Activated naive CD4-positive, alpha-beta T cell treated with Interleukin-2 at 50 U/mL for 16 hours (primary cell): Measurements from ENCODE around the gene LDLRAD3.

Source experiments
- DNase-seq: peaks from one replicate; pipeline ENCODE4 v3.0.0-alpha.2; 2020

The LDLRAD3 gene

DNA sequence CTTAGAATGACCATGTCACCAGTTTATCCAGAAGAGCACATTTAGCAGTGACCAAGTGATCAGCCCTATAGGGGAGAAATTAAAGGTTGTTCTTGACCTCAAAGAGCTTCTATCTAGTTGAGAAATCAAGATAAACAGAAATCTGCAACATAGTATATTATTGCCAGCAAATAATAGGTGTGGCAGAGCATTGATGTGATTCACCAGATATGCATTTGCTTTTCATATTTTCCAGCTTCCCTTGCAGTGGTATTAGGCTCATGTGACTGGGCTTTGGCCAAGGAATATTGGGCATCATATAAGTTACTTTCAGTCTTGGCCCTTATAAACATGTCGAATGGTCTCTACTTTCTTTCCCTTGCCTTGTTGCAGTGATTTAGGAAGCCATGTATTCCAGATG lies 310.9 kb downstream of the LDLRAD3 start:
- no peak for DNase-seq

- no peak for DNase-seq
Observed at GRCh38 chr11:36257351-36257750, 313.5 kb downstream of the LDLRAD3 start.

DNA sequence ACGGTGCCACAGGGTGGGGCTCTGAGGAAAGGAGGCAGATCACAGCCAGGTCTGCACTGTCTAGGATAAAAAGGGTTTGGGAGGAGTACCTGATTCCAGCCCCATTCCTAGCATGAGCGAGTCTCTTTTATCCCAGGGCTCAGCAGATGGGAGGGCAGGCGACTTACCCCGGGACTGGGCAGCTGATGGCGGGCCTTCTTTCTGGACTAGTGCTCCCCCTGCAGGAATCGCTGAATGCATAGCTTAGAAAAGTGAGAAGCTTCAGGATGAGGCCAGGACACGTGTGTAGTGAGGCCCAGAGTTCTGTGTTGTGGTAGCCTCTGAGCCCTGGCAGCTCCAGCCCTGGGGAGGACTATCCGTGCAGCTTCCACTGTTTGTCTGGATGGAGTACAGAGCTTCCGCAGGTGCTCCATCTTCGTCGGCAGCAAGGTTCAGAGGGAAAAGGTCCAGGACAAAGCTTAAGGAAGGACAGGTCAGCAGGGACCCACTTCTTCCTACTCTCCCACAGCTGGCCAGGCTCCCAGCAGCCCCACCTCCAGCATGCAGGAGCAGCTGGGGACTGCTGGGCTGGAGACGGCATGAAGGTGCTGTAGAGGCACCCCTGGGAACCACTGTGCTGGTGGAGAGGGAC lies 315.0 kb downstream of the LDLRAD3 start:
- DNase-seq = no peak

GRCh38 chr11:36261094-36261493 lies 317.2 kb downstream of the LDLRAD3 start:
- no peak for DNase-seq

DNA sequence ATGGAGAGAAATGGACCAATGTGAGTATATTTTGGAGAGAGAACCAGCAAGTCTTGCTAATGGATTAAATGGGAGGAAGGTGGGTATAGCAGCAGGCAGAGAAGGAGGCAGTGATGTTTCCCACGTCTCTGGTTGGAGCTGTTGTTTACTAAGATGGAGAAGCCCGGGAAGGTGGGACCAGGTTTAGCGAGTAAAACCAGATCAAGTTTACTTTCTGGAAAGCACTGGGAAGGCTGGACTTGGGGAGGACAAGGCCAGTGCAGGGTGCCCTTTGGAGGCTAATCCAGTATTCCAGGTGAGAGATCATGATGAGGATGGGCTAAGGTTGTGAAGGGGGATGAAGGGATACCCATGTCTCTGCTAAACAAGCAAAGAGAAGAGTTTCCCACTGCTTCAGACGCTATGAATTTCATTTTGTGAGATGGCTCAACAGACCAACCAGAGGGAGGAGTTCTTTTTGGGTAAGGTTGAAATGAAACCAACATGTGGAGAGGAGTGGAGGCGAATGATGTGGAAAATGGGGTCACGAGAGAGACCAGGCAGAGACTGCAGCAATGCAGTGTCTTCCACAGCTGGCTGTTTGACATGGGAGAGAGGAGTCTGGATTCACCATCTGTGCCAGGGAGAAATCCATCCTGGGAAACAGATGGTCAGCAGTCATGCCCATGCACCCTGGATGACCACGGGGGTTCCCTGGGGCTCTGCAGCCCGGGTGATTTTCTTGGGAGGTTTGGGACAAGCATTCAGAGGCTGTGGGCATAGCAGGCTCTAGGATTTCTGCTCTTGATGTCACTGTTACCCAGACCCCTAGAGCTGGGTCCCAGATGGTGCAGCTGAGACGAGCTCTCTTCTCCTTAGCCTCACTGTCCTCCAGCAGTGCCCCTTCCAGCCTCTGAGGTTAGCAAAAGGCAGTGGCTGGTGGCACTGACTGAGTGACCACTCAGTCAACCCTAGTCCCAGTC lies 320.4 kb downstream of the LDLRAD3 start:
- no peak for DNase-seq

DNA sequence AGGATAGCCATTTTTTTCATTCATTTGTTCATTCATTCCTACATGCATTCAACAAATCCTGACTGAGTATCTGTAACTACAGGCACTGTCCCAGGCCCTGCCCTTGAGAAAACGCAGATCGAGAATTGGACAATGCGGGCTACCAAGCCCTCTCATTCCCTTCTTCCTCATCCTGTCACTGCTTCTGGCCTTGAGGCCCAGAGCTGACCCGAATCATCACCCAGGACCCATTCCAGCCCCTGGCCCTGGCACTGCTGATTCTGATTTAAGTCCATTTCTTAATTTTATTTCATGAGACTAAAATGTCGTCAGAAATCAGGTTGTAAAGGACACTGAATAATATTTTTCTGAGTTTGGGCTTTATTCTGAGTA lies 321.1 kb downstream of the LDLRAD3 start:
- DNase-seq = no peak

DNA sequence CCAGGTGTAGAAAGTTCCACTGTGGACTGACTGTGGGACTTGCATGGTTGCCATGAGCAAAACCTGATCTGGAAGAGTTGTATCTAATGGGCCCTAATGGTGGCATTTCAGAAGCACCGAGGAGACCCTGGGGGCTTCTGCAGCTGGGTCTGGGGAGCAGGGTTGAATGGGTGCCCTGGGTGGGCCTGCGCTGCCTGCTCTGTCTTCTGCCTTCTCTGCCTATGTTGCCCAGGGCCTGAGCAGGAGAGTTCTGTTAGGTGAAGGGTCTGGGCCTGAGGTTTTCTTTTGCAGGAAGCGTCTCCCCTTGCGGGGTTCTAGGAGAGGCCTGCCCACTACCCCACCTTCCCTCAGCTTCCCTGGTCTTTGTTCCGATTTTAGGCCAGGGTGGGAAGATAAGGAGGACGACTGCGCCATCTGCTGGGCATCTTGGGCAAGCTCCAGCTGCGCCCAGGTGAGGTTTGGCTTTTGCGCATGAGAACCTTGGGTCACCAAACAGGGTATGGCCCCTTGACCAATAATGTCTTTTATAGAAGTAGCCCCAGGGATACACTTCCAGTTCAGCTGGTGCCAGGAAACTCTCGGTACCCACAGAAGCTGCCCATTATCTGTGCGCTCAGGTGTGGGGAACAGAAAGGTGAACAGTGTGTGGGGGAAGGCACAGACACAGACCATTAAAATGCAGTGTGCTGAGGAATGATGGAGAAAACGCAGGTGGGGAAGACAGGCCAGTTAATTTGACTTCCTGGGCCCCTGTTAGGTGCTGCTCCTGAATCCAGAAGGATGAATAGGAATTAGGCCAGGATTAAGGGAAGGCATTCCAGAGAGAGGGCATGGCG lies 322.1 kb downstream of the LDLRAD3 start:
- DNase-seq = peak; percentile 55

DNA sequence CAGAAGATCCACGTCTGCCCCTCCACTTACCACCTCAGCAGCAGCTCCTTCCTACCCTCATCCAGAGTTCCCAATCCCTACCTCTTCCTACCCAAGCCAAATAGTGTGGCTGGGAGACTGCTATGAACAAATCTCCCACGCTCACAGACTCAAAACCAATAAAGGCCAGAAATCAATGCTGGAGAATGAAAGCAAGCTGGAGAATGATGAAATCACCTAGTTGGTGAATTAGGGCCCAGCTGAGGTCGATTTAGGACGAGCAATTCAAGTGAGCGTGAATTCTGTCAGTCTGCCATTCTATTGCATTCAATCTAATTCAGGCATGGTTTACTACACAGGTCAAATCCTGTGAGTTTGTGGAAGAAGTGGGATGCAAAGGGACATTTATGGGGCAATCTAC lies 322.9 kb downstream of the LDLRAD3 start:
- no peak for DNase-seq

GRCh38 chr11:36268337-36268985 lies 324.6 kb downstream of the LDLRAD3 start:
- DNase-seq = no peak

- DNase-seq = no peak
Observed at GRCh38 chr11:36270701-36271100, 326.8 kb downstream of the LDLRAD3 start.

GRCh38 chr11:36271794-36272407 lies 328.0 kb downstream of the LDLRAD3 start:
- DNase-seq = no peak

DNA sequence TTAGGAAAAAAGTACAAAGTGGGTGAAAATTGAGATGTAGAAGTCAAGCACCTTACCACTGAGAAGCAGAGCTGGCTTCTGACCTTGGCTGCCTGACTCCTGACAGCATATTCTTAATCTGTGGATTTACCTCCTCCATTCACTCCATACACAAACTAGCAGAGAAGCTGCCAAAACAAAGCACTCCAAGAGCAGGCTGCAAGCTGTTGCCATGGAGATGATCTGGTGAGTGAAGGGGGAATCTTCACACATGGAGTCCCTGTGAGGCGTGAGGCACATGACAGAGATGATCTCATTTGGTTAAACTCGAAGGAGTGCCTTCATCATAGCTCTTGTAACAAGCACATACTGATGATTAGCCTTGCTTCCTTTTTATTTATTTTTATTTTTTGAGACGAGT lies 329.2 kb downstream of the LDLRAD3 start:
- no peak for DNase-seq

DNA sequence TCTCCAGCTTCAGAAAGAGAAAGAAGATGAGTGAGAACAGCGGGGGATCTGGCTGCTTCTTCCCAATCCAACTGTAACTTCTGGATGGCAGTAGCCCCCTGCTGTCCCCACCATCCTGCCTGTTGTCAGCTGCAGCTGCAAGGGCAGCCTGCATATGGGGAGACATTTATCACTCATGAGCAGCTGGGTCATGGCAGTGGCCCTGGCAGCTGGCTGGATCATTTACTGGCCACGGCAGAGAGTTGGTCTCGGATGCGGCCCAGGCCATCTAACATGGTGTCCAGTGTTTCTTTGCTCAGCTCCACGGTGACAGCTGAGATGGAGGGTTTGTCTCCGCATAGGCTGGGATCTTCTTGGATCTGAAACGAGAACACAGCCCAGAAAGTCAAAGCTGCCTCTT lies 330.6 kb downstream of the LDLRAD3 start:
- no peak for DNase-seq

DNA sequence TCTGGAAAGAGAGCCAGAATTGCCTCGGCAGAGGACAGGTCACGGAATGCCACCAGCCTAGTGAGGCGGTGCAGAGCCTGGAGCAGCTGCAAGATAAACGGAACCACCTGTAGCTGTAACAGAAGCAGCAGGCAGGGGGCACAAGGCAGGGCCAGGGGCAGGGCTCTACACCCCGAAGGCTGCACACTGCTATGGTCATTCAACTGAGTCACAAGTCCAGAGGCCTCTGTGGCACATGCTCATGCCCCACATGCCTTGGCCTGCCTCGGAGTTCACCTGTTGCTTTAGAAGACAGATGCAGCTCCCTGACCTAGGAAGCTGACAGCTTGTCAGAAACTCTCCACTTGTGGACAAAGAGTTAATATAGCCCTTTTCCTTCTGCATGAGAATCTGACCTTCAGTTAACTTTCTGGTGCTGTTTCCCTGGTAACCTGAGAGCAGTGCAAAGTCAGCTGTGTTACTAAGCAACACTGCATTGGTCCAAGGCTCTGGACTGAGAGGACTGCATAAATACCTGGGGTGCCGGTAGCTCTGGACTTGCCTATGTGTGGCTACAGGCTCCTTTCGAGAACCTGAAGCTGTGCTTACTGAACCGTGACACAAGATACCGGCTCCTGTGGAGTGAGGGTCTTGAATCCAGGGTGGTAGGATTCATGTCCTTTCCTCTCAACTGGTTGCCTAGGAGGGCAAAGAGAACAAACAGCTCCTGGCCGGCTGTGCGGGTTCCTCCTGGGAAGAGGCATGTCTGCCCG lies 334.8 kb downstream of the LDLRAD3 start:
- no peak for DNase-seq

GRCh38 chr11:36280531-36280930 lies 336.7 kb downstream of the LDLRAD3 start:
- DNase-seq = no peak
